Inferior parietal cortex (tissue), 1 donor: ENCODE results near the gene PEBP1.
"Not testable (repeated sequence)": the region's sequence is repeated elsewhere in the genome, so short reads cannot be mapped to it uniquely, and the experiment has no call there.

Source experiments
- DNase-seq: peaks from one replicate; pipeline ENCODE4 v3.0.0-alpha.2; 2016; ENCODE audit errors: extremely low spot score

Gene PEBP1

GRCh38 chr12:118129436-118129835 is 6.5 kb upstream of the PEBP1 start:
- DNase-seq, result not testable (repeated sequence)

- peak; percentile 45 for DNase-seq
Measured at GRCh38 chr12:118136559-118137003, 657 bp downstream of the PEBP1 start.

- DNase-seq, result no peak
Measured at GRCh38 chr12:118137148-118137678, 1.3 kb downstream of the PEBP1 start.

- DNase-seq, result no peak
Measured at GRCh38 chr12:118140825-118141224, 4.9 kb downstream of the PEBP1 start.

- no peak for DNase-seq
Measured at GRCh38 chr12:118144499-118144898, 8.6 kb downstream of the PEBP1 start.

- DNase-seq, result no peak
Measured at GRCh38 chr12:118145113-118145797, 9.3 kb downstream of the PEBP1 start.

- no peak for DNase-seq
Measured at GRCh38 chr12:118145798-118146156, 9.9 kb downstream of the PEBP1 start.

GRCh38 chr12:118148287-118148686 is 12.4 kb downstream of the PEBP1 start:
- no peak for DNase-seq

- no peak for DNase-seq
Measured at GRCh38 chr12:118150625-118151024, 14.7 kb downstream of the PEBP1 start.

GRCh38 chr12:118151755-118152154 is 15.8 kb downstream of the PEBP1 start:
- no peak for DNase-seq

- DNase-seq, result no peak
Measured at GRCh38 chr12:118160536-118160935, 24.6 kb downstream of the PEBP1 start.

- no peak for DNase-seq
Measured at GRCh38 chr12:118164798-118165486, 29.0 kb downstream of the PEBP1 start.

GRCh38 chr12:118166946-118167345 is 31.0 kb downstream of the PEBP1 start:
- no peak for DNase-seq

- DNase-seq, result no peak
Measured at GRCh38 chr12:118175823-118176447, 40.0 kb downstream of the PEBP1 start.

GRCh38 chr12:118183155-118183554 is 47.2 kb downstream of the PEBP1 start:
- DNase-seq, result no peak

- DNase-seq, result no peak
Measured at GRCh38 chr12:118183711-118184110, 47.8 kb downstream of the PEBP1 start.

GRCh38 chr12:118185602-118186397 is 49.9 kb downstream of the PEBP1 start:
- DNase-seq, result no peak

GRCh38 chr12:118187751-118188435 is 52.0 kb downstream of the PEBP1 start:
- DNase-seq, result peak; percentile 34

- DNase-seq, result peak; percentile 65
Measured at GRCh38 chr12:118188690-118189371, 52.9 kb downstream of the PEBP1 start.

GRCh38 chr12:118189741-118190191 is 53.8 kb downstream of the PEBP1 start:
- DNase-seq, result peak; percentile 78

GRCh38 chr12:118190266-118190665 is 54.3 kb downstream of the PEBP1 start:
- DNase-seq, result peak; percentile 85
